SK-N-SH (cell line): Measurements from ENCODE around the gene SLC7A6OS. TPM values are rescaled to one million over a fixed set of nuclear protein-coding genes. Genes with fewer than 3 reads are reported as not detected.
A peak's percentile ranks its signal among the peaks of the same experiment; 100 is the strongest.

ENCODE experiments used
- CTCF ChIA-PET: fragments of 300-600, 350-600 bp; formaldehyde crosslinking; extraction: SDS; loops from one replicate; lab custom pipeline; 2021; lab: Yijun Ruan, JAX
- POLR2A ChIA-PET: fragments of 350-600 bp; sonication (Branson Sonifier 250); formaldehyde crosslinking; extraction: SDS; loops from one replicate; lab custom pipeline; 2020; ENCODE audit warnings: antibody characterized with exemption, inconsistent platforms; lab: Yijun Ruan, JAX
- DNase-seq: peaks from one replicate; pipeline ENCODE4 v3.0.0; 2012
- H2AFZ ChIP-seq: fragments of 200-600 bp; sonication (generic); 2 replicates; pipeline ENCODE4 v1.8.1; 2016; ENCODE audit warnings: antibody characterized with exemption, mild to moderate bottlenecking, low read depth
- H3F3A ChIP-seq: fragments of 200-600 bp; sonication (generic); replicated peaks from 2 replicates; pipeline ENCODE3; 2016; ENCODE audit warnings: antibody characterized with exemption, mild to moderate bottlenecking; ENCODE audit not compliant: insufficient read depth
- H3K27ac ChIP-seq, 2 experiments: fragments of 200-500 bp in 1 of 2; fragments of 200-600 bp in 1 of 2; sonication (Bioruptor generic) in 1 of 2; sonication (generic), shearing (Covaris generic) in 1 of 2; 2 replicates each; pipeline versions ENCODE4 v1.5.1 to v1.6.1; 2014 to 2016; ENCODE audit warnings: low read depth in 2 of 2, inconsistent platforms in 1 of 2, low read length in 1 of 2, mild to moderate bottlenecking in 1 of 2, mixed read lengths in 1 of 2
- H3K27me3 ChIP-seq: fragments of 200-600 bp; sonication (generic), shearing (Covaris generic); 2 replicates; pipeline ENCODE4 v1.6.1; 2016; ENCODE audit warnings: mixed run types; ENCODE audit not compliant: insufficient read depth
- H3K36me3 ChIP-seq, 2 experiments: fragments of 200-500 bp in 1 of 2; fragments of 200-600 bp in 1 of 2; sonication (Bioruptor generic) in 1 of 2; sonication (generic) in 1 of 2; replicated peaks in 1 of 2; 2 replicates each; pipeline versions ENCODE3 to v1.5.1; 2014 to 2016; ENCODE audit warnings: low read length in 1 of 2, mild to moderate bottlenecking in 1 of 2; ENCODE audit not compliant: insufficient read depth in 2 of 2, control insufficient read depth in 1 of 2
- H3K4me1 ChIP-seq, 2 experiments: fragments of 200-500 bp in 1 of 2; fragments of 200-600 bp in 1 of 2; sonication (Bioruptor generic) in 1 of 2; sonication (generic), shearing (Covaris generic) in 1 of 2; 2 replicates each; pipeline versions ENCODE4 v1.5.1 to v1.6.1; 2014 to 2016; ENCODE audit warnings: low read depth in 1 of 2, low read length in 1 of 2, mixed run types in 1 of 2; ENCODE audit not compliant: insufficient read depth in 2 of 2, control insufficient read depth in 1 of 2
- H3K4me2 ChIP-seq: fragments of 200-600 bp; sonication (generic), shearing (Covaris generic); 2 replicates; pipeline ENCODE4 v1.6.1; 2017; ENCODE audit warnings: mixed run types
- H3K4me3 ChIP-seq, 2 experiments: fragments of 200-500 bp in 1 of 2; fragments of 200-600 bp in 1 of 2; sonication (Bioruptor generic) in 1 of 2; sonication (generic), shearing (Covaris generic) in 1 of 2; 2 replicates each; pipeline versions ENCODE4 v1.5.1 to v1.8.1; 2014 to 2016; ENCODE audit warnings: low read depth in 2 of 2, inconsistent platforms in 1 of 2, low read length in 1 of 2, mild to moderate bottlenecking in 1 of 2, mixed read lengths in 1 of 2, moderate library complexity in 1 of 2
- H3K79me2 ChIP-seq: fragments of 200-600 bp; sonication (generic); 2 replicates; pipeline ENCODE4 v1.8.1; 2017; ENCODE audit warnings: mild to moderate bottlenecking; ENCODE audit not compliant: insufficient read depth
- H3K9ac ChIP-seq: fragments of 200-600 bp; sonication (generic); 2 replicates; pipeline ENCODE4 v1.6.1; 2017; ENCODE audit warnings: mixed run types
- H3K9me2 ChIP-seq: fragments of 200-600 bp; sonication (generic); 2 replicates; pipeline ENCODE4 v1.6.1; 2017; ENCODE audit warnings: mixed run types
- H3K9me3 ChIP-seq: fragments of 200-600 bp; sonication (generic); 2 replicates; pipeline ENCODE4 v1.6.1; 2017; ENCODE audit warnings: mixed run types, mild to moderate bottlenecking, moderate library complexity
- H4K20me1 ChIP-seq: fragments of 200-600 bp; sonication (generic); 2 replicates; pipeline ENCODE4 v1.6.1; 2017; ENCODE audit warnings: mild to moderate bottlenecking, mixed run types; ENCODE audit not compliant: insufficient read depth
- CHD2 ChIP-seq: fragments of 150-350 bp; IDR thresholded peaks from 2 replicates; pipeline ENCODE4 v1.6.1; 2018; ENCODE audit warnings: low read length; ENCODE audit not compliant: partially characterized antibody
- ELF1 ChIP-seq: IDR thresholded peaks from 2 replicates; pipeline ENCODE4 v1.4.0; 2012
- EP300 ChIP-seq, 2 experiments: IDR thresholded peaks; 2 replicates each; pipeline versions ENCODE4 v1.4.0 to v1.6.1; 2012; ENCODE audit warnings: borderline replicate concordance in 1 of 2, low read depth in 1 of 2, low read length in 1 of 2
- FOSL2 ChIP-seq: IDR thresholded peaks from 2 replicates; pipeline ENCODE4 v1.4.0; 2012; ENCODE audit warnings: low read depth, mild to moderate bottlenecking, moderate library complexity, borderline replicate concordance
- FOXM1 ChIP-seq: IDR thresholded peaks from 2 replicates; pipeline ENCODE4 v1.4.0; 2012; ENCODE audit warnings: low read depth, mild to moderate bottlenecking
- GABPA ChIP-seq: IDR thresholded peaks from 2 replicates; pipeline ENCODE4 v1.4.0; 2012; ENCODE audit warnings: low read depth, mild to moderate bottlenecking
- MAX ChIP-seq: IDR thresholded peaks from 2 replicates; pipeline ENCODE4 v1.4.0; 2012; ENCODE audit warnings: low read depth
- MXI1 ChIP-seq: IDR thresholded peaks from 2 replicates; pipeline ENCODE4 v1.6.1; 2012; ENCODE audit warnings: mild to moderate bottlenecking, low read depth, low read length, improper control_type of control experiment
- NRF1 ChIP-seq: IDR thresholded peaks from 2 replicates; pipeline ENCODE4 v1.6.1; 2012; ENCODE audit warnings: low read depth, mild to moderate bottlenecking, low read length
- PBX3 ChIP-seq: IDR thresholded peaks from 2 replicates; pipeline ENCODE4; 2012
- POLR2AphosphoS5 ChIP-seq: IDR thresholded peaks from 2 replicates; pipeline ENCODE4 v1.6.1; 2012; ENCODE audit warnings: low read depth, low read length
- REST ChIP-seq: IDR thresholded peaks from 2 replicates; pipeline ENCODE4 v1.6.1; 2012; ENCODE audit warnings: mild to moderate bottlenecking, low read depth, low read length, moderate library complexity
- TAF1 ChIP-seq: IDR thresholded peaks from 2 replicates; pipeline ENCODE4 v1.6.1; 2012; ENCODE audit warnings: low read depth, mild to moderate bottlenecking, low read length, moderate library complexity, borderline replicate concordance
- YY1 ChIP-seq: IDR thresholded peaks from 2 replicates; pipeline ENCODE4 v1.4.0; 2012; ENCODE audit warnings: low read depth, mild to moderate bottlenecking
- WGBS: methylation state at CpG from one replicate; pipeline ENCODE4 v1.1.6; 2017; ENCODE audit warnings: low lambda C conversion rate; 5-methylcytosine and 5-hydroxymethylcytosine counted together
- polyA plus RNA-seq, 3 experiments: library from polyadenylated mRNA; depleted of rRNA; stranded (reverse); fragments of >200 nt; gene quantifications; 2 replicates each; pipeline ENCODE4 v1.2.3, GENCODE V29; 2012

SLC7A6OS gene
- polyA plus RNA-seq (2012; rRNA removed): 6.6 and 9.6 TPM in 2 replicates
- polyA plus RNA-seq (2012; cell fraction: cytosol; rRNA removed): 5.9 and 6.7 TPM in 2 replicates
- polyA plus RNA-seq (2012; cell fraction: nucleus; rRNA removed): 19.1 and 28.4 TPM in 2 replicates

- 0 out of 2 replicates have a peak, but pooled peaks have one; percentile 3 for TF ChIP-seq FOSL2
- TF ChIP-seq MAX: peak; percentile 97
- TF ChIP-seq PBX3: 0 out of 2 replicates have a peak, but pooled peaks have one; percentile 2
- no peak for TF ChIP-seq FOXM1
- peak; percentile 97 for TF ChIP-seq POLR2AphosphoS5
- TF ChIP-seq EP300 (IDR thresholded peaks at IDR 0.05; ENCODE audit: borderline replicate concordance in 1 of 2, low read depth in 1 of 2, low read length in 1 of 2): no peak
- peak; percentile 85 for TF ChIP-seq ELF1
- TF ChIP-seq REST: peak; percentile 18; the same call in 1 of the 2 replicates
- TF ChIP-seq MXI1: peak; percentile 89
- peak; percentile 48 for TF ChIP-seq CHD2
- TF ChIP-seq TAF1: peak; percentile 87
- TF ChIP-seq NRF1: no peak
- TF ChIP-seq GABPA: no peak
- peak; percentile 94 for TF ChIP-seq YY1
- H3K79me2 ChIP-seq: peaks cover 82% of the 10 kb centered on the region
- H3K9ac ChIP-seq: peak within 1 kb of the TSS; percentile 79
- peaks cover 15 to 37% of the 10 kb centered on the region in 2 experiments for H3K36me3 ChIP-seq
- H4K20me1 ChIP-seq: no peaks in the 10 kb centered on the region
- peak; percentile 98 for DNase-seq
- no peaks in the 10 kb centered on the region for H3K9me2 ChIP-seq
- no peaks in the 10 kb centered on the region for H3F3A ChIP-seq
- peak within 1 kb of the TSS; percentile 66 to 76 for H3K27ac ChIP-seq
- peak within 1 kb of the TSS; percentile 83 to 87 for H3K4me3 ChIP-seq
- H3K4me2 ChIP-seq: peak within 1 kb of the TSS; percentile 95
- peak within 1 kb of the TSS; percentile 75 for H2AFZ ChIP-seq
- H3K9me3 ChIP-seq: no peaks in the 10 kb centered on the region
- H3K27me3 ChIP-seq: no peaks in the 10 kb centered on the region
- CTCF ChIA-PET: interaction anchor here (0.6 to 2.6 kb wide), 12 partner anchors 10 to 1193 kb away, joined by 3 to 24 read pairs (median 4); partner anchors contain the start of gene SLC7A6
- H3K4me1 ChIP-seq: peaks cover 10 to 14% of the 10 kb centered on the region in 2 experiments; a peak in 2 of 4 replicates
- POLR2A ChIA-PET: interaction anchor here (0.6 to 2.1 kb wide), 9 partner anchors 10 to 226 kb away, joined by 3 to 16 read pairs (median 4); partner anchors contain the start of genes NFATC3, SLC7A6 and SMPD3
- WGBS: 2% methylated on average over 11 of the region's 62 CpGs
Observed at GRCh38 chr16:68310774-68311511, at the start of gene SLC7A6OS, which contains the start of gene PRMT7. TSS of gene SLC7A6OS (minus strand) at chr16:68310946. CDS start at chr16:68310926, 20 bp downstream. TSS of gene PRMT7 (plus strand) at chr16:68311019. CDS start at chr16:68315980, 4,961 bp downstream.
